ENCODE measurements around the gene TMC1.

The TMC1 gene

DNA sequence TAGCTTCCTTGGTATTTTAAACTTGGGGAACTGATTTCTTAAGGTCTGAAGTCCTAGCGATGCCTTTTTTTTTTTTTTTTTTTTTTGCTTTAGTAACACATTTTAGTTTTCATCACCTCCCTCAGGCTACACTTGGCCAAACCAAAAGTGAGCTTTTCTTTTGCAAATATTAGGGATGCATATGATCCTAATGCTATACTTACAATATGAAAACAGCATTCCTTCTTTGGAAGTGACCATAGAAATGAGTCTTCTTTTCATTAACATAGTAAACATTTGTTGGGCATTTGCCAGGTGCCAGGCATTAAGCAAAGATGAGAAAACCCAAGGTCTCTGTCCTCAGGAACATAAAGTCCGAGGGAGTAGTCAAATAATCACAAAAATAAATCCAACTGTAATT is 241.6 kb downstream of the TMC1 start:
- H3K79me1 ChIP-seq (replicated peaks; ENCODE audit: low read length, poor library complexity, severe bottlenecking) = no peaks in the 10 kb centered on the region
- H3K27me3 ChIP-seq (ENCODE audit: control insufficient read depth in 1 of 2, insufficient read depth in 1 of 2, low read length in 2 of 2) = peaks cover 0 to 10% of the 10 kb centered on the region in 2 experiments
- H3K9ac ChIP-seq (ENCODE audit: low read length) = no peak overlapping the region
- H4K91ac ChIP-seq (ENCODE audit: low read length) = no peak overlapping the region
- H3K14ac ChIP-seq (ENCODE audit: low read length in 2 of 2) = no peak overlapping the region
- no peak overlapping the region for H2AFZ ChIP-seq (ENCODE audit: low read depth, low read length)
- H2BK15ac ChIP-seq (ENCODE audit: low read depth, poor library complexity, severe bottlenecking) = no peak overlapping the region
- no peak overlapping the region for H3K4me2 ChIP-seq (ENCODE audit: low read length, poor library complexity, severe bottlenecking)
- no CpG with 5 or more reads among the region's 2 CpGs for WGBS
- DNase-seq = no peak
- no peaks in the 10 kb centered on the region for H3K4me1 ChIP-seq (ENCODE audit: control insufficient read depth, insufficient read depth, low read depth, low read length)
- no peak overlapping the region for H3K4ac ChIP-seq (ENCODE audit: low read depth in 1 of 2, low read length in 2 of 2)
- H3K27ac ChIP-seq (ENCODE audit: low read length, poor library complexity, severe bottlenecking) = no peak overlapping the region
- no peak overlapping the region for H3K4me3 ChIP-seq (ENCODE audit: insufficient read depth in 1 of 2, low read depth in 1 of 2, low read length in 2 of 2)
- no peak overlapping the region for H2BK5ac ChIP-seq (ENCODE audit: low read depth, low read length, poor library complexity, severe bottlenecking)
- H2AK5ac ChIP-seq (ENCODE audit: low read length, severe bottlenecking) = no peak overlapping the region
- no peaks in the 10 kb centered on the region for H3K36me3 ChIP-seq (ENCODE audit: control insufficient read depth in 1 of 2, insufficient read depth in 2 of 2, low read depth in 1 of 2, low read length in 2 of 2)
- H4K8ac ChIP-seq (ENCODE audit: low read length) = no peak overlapping the region
- H2BK120ac ChIP-seq (ENCODE audit: low read depth, low read length) = no peak overlapping the region
- no peak overlapping the region for H3K18ac ChIP-seq (ENCODE audit: low read depth in 1 of 2, low read length in 2 of 2)
- no peaks in the 10 kb centered on the region for H3K9me3 ChIP-seq (ENCODE audit: control insufficient read depth, low read length)
- no peak overlapping the region for H2BK12ac ChIP-seq (ENCODE audit: low read length in 2 of 2)
- H3K23ac ChIP-seq (ENCODE audit: low read length in 2 of 2) = no peak overlapping the region

DNA sequence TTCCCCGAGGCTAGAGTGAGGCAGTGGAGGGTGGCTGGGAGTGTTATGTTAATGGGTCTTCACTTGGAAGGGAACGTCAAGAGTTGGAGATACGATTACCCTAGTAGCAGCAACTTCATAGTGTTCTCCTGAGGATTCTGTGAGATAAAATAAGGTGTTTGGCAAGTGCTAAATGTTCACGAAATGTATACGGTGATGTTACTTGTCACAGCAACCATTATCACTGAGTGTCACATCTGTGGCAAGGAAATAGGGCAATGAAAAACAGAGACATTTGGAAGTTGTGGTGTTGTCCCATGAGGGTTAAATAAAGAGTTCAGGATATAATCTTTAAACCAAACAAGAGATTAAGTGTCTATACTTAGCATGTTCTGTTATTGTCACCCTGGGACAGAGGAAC is 248.1 kb downstream of the TMC1 start:
- no peak overlapping the region for H3K4me3 ChIP-seq (ENCODE audit: insufficient read depth in 1 of 2, low read depth in 1 of 2, low read length in 2 of 2)
- no peak overlapping the region for H3K4me2 ChIP-seq (ENCODE audit: low read length, poor library complexity, severe bottlenecking)
- no peak overlapping the region for H3K14ac ChIP-seq (ENCODE audit: low read length in 2 of 2)
- WGBS = 75% methylated on average over 5 of the region's 5 CpGs
- H2BK12ac ChIP-seq (ENCODE audit: low read length in 2 of 2) = no peak overlapping the region
- H3K36me3 ChIP-seq (ENCODE audit: control insufficient read depth in 1 of 2, insufficient read depth in 2 of 2, low read depth in 1 of 2, low read length in 2 of 2) = no peaks in the 10 kb centered on the region
- no peak overlapping the region for H2BK15ac ChIP-seq (ENCODE audit: low read depth, poor library complexity, severe bottlenecking)
- H3K27me3 ChIP-seq (ENCODE audit: control insufficient read depth in 1 of 2, insufficient read depth in 1 of 2, low read length in 2 of 2) = no peaks in the 10 kb centered on the region
- H2BK5ac ChIP-seq (ENCODE audit: low read depth, low read length, poor library complexity, severe bottlenecking) = no peak overlapping the region
- no peaks in the 10 kb centered on the region for H3K9me3 ChIP-seq (ENCODE audit: control insufficient read depth, low read length)
- H3K23ac ChIP-seq (ENCODE audit: low read length in 2 of 2) = no peak overlapping the region
- no peaks in the 10 kb centered on the region for H3K79me1 ChIP-seq (replicated peaks; ENCODE audit: low read length, poor library complexity, severe bottlenecking)
- H2AFZ ChIP-seq (ENCODE audit: low read depth, low read length) = no peak overlapping the region
- H2AK5ac ChIP-seq (ENCODE audit: low read length, severe bottlenecking) = no peak overlapping the region
- H3K4ac ChIP-seq (ENCODE audit: low read depth in 1 of 2, low read length in 2 of 2) = no peak overlapping the region
- no peak overlapping the region for H3K27ac ChIP-seq (ENCODE audit: low read length, poor library complexity, severe bottlenecking)
- no peak overlapping the region for H4K8ac ChIP-seq (ENCODE audit: low read length)
- H3K18ac ChIP-seq (ENCODE audit: low read depth in 1 of 2, low read length in 2 of 2) = no peak overlapping the region
- H3K4me1 ChIP-seq (ENCODE audit: control insufficient read depth, insufficient read depth, low read depth, low read length) = no peaks in the 10 kb centered on the region
- H4K91ac ChIP-seq (ENCODE audit: low read length) = no peak overlapping the region
- H2BK120ac ChIP-seq (ENCODE audit: low read depth, low read length) = no peak overlapping the region
- no peak overlapping the region for H3K9ac ChIP-seq (ENCODE audit: low read length)
- no peak for DNase-seq

DNA sequence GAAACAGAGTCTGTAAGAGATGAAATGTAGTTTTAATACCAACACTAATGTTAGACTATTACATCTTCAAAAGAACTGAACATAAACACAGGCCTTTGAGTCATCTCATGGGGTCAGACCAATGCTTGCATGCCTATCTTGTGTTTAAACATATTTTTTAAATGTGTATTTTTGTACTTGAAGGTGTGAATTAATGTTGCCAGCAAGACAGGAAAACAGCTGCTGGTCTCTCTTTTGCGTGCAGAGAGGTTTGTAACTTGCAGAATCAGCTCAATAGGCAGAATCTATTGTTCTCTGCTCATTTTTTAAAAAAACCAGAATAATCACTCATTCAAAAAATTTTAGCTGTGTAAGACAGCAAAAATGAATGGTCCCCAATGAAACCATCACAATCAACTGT is 251.3 kb downstream of the TMC1 start:
- 67% methylated on average over 1 of the region's 1 CpG for WGBS
- Histone ChIP-seq H4K8ac (ENCODE audit: low read length) (no peak overlapping the region), H3K18ac (ENCODE audit: low read depth in 1 of 2, low read length in 2 of 2) (no peak overlapping the region), H3K27me3 (ENCODE audit: control insufficient read depth in 1 of 2, insufficient read depth in 1 of 2, low read length in 2 of 2) (no peaks in the 10 kb centered on the region), H2AK5ac (ENCODE audit: low read length, severe bottlenecking) (no peak overlapping the region), H3K9ac (ENCODE audit: low read length) (no peak overlapping the region), H2BK15ac (ENCODE audit: low read depth, poor library complexity, severe bottlenecking) (no peak overlapping the region), H4K91ac (ENCODE audit: low read length) (no peak overlapping the region), H3K4me3 (ENCODE audit: insufficient read depth in 1 of 2, low read depth in 1 of 2, low read length in 2 of 2) (no peak overlapping the region), H2AFZ (ENCODE audit: low read depth, low read length) (no peak overlapping the region), H3K4me2 (ENCODE audit: low read length, poor library complexity, severe bottlenecking) (no peak overlapping the region), H3K4ac (ENCODE audit: low read depth in 1 of 2, low read length in 2 of 2) (no peak overlapping the region), H2BK5ac (ENCODE audit: low read depth, low read length, poor library complexity, severe bottlenecking) (no peak overlapping the region), H3K79me1 (replicated peaks; ENCODE audit: low read length, poor library complexity, severe bottlenecking) (no peaks in the 10 kb centered on the region), H3K23ac (ENCODE audit: low read length in 2 of 2) (no peak overlapping the region), H3K14ac (ENCODE audit: low read length in 2 of 2) (no peak overlapping the region), H2BK120ac (ENCODE audit: low read depth, low read length) (no peak overlapping the region), H2BK12ac (ENCODE audit: low read length in 2 of 2) (no peak overlapping the region), H3K27ac (ENCODE audit: low read length, poor library complexity, severe bottlenecking) (no peak overlapping the region), H3K4me1 (ENCODE audit: control insufficient read depth, insufficient read depth, low read depth, low read length) (no peaks in the 10 kb centered on the region), H3K9me3 (ENCODE audit: control insufficient read depth, low read length) (no peaks in the 10 kb centered on the region), H3K36me3 (ENCODE audit: control insufficient read depth in 1 of 2, insufficient read depth in 2 of 2, low read depth in 1 of 2, low read length in 2 of 2) (no peaks in the 10 kb centered on the region)
- peak; percentile 5 for DNase-seq

DNA sequence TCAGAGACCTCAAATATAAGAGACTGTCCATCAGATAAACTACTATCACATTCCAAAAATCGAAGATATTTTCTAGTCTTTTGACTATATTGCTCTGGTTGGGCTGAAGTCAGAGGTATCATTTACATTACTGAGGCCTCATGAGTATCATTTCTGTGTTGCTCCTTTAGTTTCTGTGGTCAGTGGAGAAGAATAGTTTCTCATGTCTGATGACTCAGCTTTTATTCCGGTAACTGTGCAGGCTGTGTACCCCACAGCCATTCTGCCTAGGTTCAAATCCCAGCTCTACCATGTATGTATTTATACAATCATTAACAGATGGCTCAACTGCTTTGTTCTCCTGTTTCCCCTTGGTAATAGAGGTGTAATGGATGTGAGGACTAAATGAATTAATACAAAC is 252.2 kb downstream of the TMC1 start:
- Histone ChIP-seq H3K4ac (ENCODE audit: low read depth in 1 of 2, low read length in 2 of 2) (no peak overlapping the region), H3K18ac (ENCODE audit: low read depth in 1 of 2, low read length in 2 of 2) (no peak overlapping the region), H2AFZ (ENCODE audit: low read depth, low read length) (no peak overlapping the region), H3K4me3 (ENCODE audit: insufficient read depth in 1 of 2, low read depth in 1 of 2, low read length in 2 of 2) (no peak overlapping the region), H3K9me3 (ENCODE audit: control insufficient read depth, low read length) (no peaks in the 10 kb centered on the region), H3K79me1 (replicated peaks; ENCODE audit: low read length, poor library complexity, severe bottlenecking) (no peaks in the 10 kb centered on the region), H2AK5ac (ENCODE audit: low read length, severe bottlenecking) (no peak overlapping the region), H3K9ac (ENCODE audit: low read length) (no peak overlapping the region), H3K27ac (ENCODE audit: low read length, poor library complexity, severe bottlenecking) (no peak overlapping the region), H2BK12ac (ENCODE audit: low read length in 2 of 2) (no peak overlapping the region), H4K91ac (ENCODE audit: low read length) (no peak overlapping the region), H3K23ac (ENCODE audit: low read length in 2 of 2) (no peak overlapping the region), H3K14ac (ENCODE audit: low read length in 2 of 2) (no peak overlapping the region), H3K4me1 (ENCODE audit: control insufficient read depth, insufficient read depth, low read depth, low read length) (no peaks in the 10 kb centered on the region), H2BK5ac (ENCODE audit: low read depth, low read length, poor library complexity, severe bottlenecking) (no peak overlapping the region), H3K4me2 (ENCODE audit: low read length, poor library complexity, severe bottlenecking) (no peak overlapping the region), H4K8ac (ENCODE audit: low read length) (no peak overlapping the region), H2BK120ac (ENCODE audit: low read depth, low read length) (no peak overlapping the region), H3K36me3 (ENCODE audit: control insufficient read depth in 1 of 2, insufficient read depth in 2 of 2, low read depth in 1 of 2, low read length in 2 of 2) (no peaks in the 10 kb centered on the region), H3K27me3 (ENCODE audit: control insufficient read depth in 1 of 2, insufficient read depth in 1 of 2, low read length in 2 of 2) (peaks cover 0 to under 1% of the 10 kb centered on the region in 2 experiments), H2BK15ac (ENCODE audit: low read depth, poor library complexity, severe bottlenecking) (no peak overlapping the region)
- DNase-seq = no peak
- 100% methylated on average over 1 of the region's 2 CpGs for WGBS

Measured in mesenchymal stem cell (in vitro differentiated cells and primary cell).